ENCODE results near the gene TAF11L13.
"Not testable (repeated sequence)": the region's sequence is repeated elsewhere in the genome, so short reads cannot be mapped to it uniquely, and the experiment has no call there.

DNA sequence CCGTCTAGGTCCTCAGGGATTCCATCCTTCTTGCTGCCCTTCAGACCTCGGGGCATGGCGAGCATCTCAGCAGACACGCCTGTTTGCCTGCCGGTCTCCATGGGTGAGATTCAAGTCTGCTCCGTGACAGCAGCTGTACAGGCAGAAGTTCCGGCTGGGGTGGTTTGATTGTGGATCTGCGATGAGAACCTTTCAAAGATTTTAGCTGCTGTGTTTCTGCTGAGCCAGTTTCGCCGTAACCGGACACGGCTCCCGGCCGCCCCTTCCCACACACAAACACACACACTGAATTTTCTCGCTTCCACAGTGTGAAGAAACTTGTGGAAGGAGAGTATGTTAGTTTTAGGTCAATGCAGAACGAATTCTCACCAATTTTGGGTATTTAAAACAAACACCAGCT lies 46.2 kb upstream of the TAF11L13 start, which contains the start of gene TAF11L7:
- TF ChIP-seq, protein P1, sequence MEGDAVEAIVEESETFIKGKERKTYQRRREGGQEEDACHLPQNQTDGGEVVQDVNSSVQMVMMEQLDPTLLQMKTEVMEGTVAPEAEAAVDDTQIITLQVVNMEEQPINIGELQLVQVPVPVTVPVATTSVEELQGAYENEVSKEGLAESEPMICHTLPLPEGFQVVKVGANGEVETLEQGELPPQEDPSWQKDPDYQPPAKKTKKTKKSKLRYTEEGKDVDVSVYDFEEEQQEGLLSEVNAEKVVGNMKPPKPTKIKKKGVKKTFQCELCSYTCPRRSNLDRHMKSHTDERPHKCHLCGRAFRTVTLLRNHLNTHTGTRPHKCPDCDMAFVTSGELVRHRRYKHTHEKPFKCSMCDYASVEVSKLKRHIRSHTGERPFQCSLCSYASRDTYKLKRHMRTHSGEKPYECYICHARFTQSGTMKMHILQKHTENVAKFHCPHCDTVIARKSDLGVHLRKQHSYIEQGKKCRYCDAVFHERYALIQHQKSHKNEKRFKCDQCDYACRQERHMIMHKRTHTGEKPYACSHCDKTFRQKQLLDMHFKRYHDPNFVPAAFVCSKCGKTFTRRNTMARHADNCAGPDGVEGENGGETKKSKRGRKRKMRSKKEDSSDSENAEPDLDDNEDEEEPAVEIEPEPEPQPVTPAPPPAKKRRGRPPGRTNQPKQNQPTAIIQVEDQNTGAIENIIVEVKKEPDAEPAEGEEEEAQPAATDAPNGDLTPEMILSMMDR (IDR thresholded peaks at IDR 0.05): not testable (repeated sequence)
- TF ChIP-seq POLR2A, EP300 (IDR thresholded peaks at IDR 0.05): not testable (repeated sequence)
